CD14-positive monocyte (primary cell): ENCODE results near the gene GJB2. TPM values are rescaled to one million over a fixed set of nuclear protein-coding genes. Genes with fewer than 3 reads are reported as not detected.
A peak's percentile ranks its signal among the peaks of the same experiment; 100 is the strongest.

Experiments
- DNase-seq, 3 donors: peaks; one replicate each; pipeline ENCODE4 v3.0.0-alpha.2; 2011 to 2022
- H2AFZ ChIP-seq: 2 replicates; pipeline ENCODE4 v1.6.0; 2012; ENCODE audit warnings: mild to moderate bottlenecking, low read depth, low read length, inconsistent platforms; ENCODE audit not compliant: insufficient read depth, poor library complexity, severe bottlenecking
- H3K27ac ChIP-seq, 2 donors: 1 replicate in 1 of 2; 2 replicates in 1 of 2; pipeline ENCODE4 v1.5.1; 2012 to 2013; ENCODE audit warnings: low read length in 2 of 2, control low read depth in 1 of 2, inconsistent platforms in 1 of 2, low read depth in 1 of 2, mild to moderate bottlenecking in 1 of 2
- H3K27me3 ChIP-seq, 2 donors: one replicate each; pipeline versions ENCODE4 v1.6.0 to v1.6.1; 2011 to 2013; ENCODE audit warnings: low read length in 2 of 2; ENCODE audit not compliant: control insufficient read depth in 2 of 2, insufficient read depth in 2 of 2
- H3K36me3 ChIP-seq, 2 donors: replicated peaks in 1 of 2; 1 replicate in 1 of 2; 2 replicates in 1 of 2; pipeline versions ENCODE4 v1.5.1 to v1.6.1; 2012 to 2013; ENCODE audit warnings: low read length in 2 of 2, control low read depth in 1 of 2, inconsistent platforms in 1 of 2, mild to moderate bottlenecking in 1 of 2; ENCODE audit not compliant: insufficient read depth in 2 of 2, control insufficient read depth in 1 of 2
- H3K4me1 ChIP-seq, 2 donors: 1 replicate in 1 of 2; 2 replicates in 1 of 2; pipeline versions ENCODE4 v1.5.1 to v1.6.1; 2012 to 2013; ENCODE audit warnings: low read length in 2 of 2, control low read depth in 1 of 2, inconsistent platforms in 1 of 2, mild to moderate bottlenecking in 1 of 2, moderate library complexity in 1 of 2; ENCODE audit not compliant: insufficient read depth in 2 of 2, control insufficient read depth in 1 of 2
- H3K4me2 ChIP-seq: replicated peaks from 2 replicates; pipeline ENCODE3; 2012; ENCODE audit warnings: low read length, moderate library complexity, mild to moderate bottlenecking; ENCODE audit not compliant: poor library complexity, severe bottlenecking; ENCODE audit errors: extremely low read depth
- H3K4me3 ChIP-seq, 3 experiments: fragments of 200-600 bp in 1 of 3; sonication (generic) in 1 of 3; replicated peaks in 1 of 3; 1 replicate in 2 of 3; 2 replicates in 1 of 3; pipeline ENCODE4 v1.5.1; 2011 to 2013; ENCODE audit warnings: low read length in 3 of 3, mild to moderate bottlenecking in 3 of 3, control low read depth in 2 of 3, low read depth in 2 of 3, inconsistent platforms in 1 of 3, moderate library complexity in 1 of 3
- H3K79me2 ChIP-seq: 2 replicates; pipeline ENCODE4 v1.6.0; 2012; ENCODE audit warnings: mild to moderate bottlenecking, control low read depth, inconsistent platforms, low read length, moderate library complexity; ENCODE audit not compliant: insufficient read depth
- H3K9ac ChIP-seq: 2 replicates; pipeline ENCODE4 v1.6.0; 2017; ENCODE audit warnings: low read length, mild to moderate bottlenecking; ENCODE audit not compliant: insufficient read depth, poor library complexity, severe bottlenecking
- H3K9me3 ChIP-seq, 2 donors: replicated peaks in 1 of 2; 1 replicate in 1 of 2; 2 replicates in 1 of 2; pipeline versions ENCODE4 v1.5.1 to v1.6.1; 2012 to 2013; ENCODE audit warnings: low read length in 2 of 2, control low read depth in 1 of 2; ENCODE audit not compliant: control insufficient read depth in 1 of 2, insufficient read depth in 1 of 2
- H4K20me1 ChIP-seq: 2 replicates; pipeline ENCODE4 v1.6.0; 2012; ENCODE audit warnings: mild to moderate bottlenecking, low read length, control low read depth, moderate library complexity; ENCODE audit not compliant: insufficient read depth
- H3K27ac Mint-ChIP-seq, 7 donors: one replicate each; pipeline ENCODE4 v1.8.0; 2020; ENCODE audit warnings: mild to moderate bottlenecking in 7 of 7, mixed read lengths in 7 of 7, moderate library complexity in 6 of 7, inconsistent platforms in 2 of 7
- H3K27me3 Mint-ChIP-seq, 3 donors: one replicate each; pipeline ENCODE4 v1.8.0; 2021 to 2022; ENCODE audit warnings: low read depth in 3 of 3, mild to moderate bottlenecking in 3 of 3, mixed read lengths in 3 of 3, moderate library complexity in 3 of 3, inconsistent platforms in 1 of 3
- H3K36me3 Mint-ChIP-seq, 2 donors: one replicate each; pipeline ENCODE4 v1.8.0; 2020; ENCODE audit warnings: mixed read lengths in 2 of 2, inconsistent platforms in 1 of 2, mild to moderate bottlenecking in 1 of 2
- H3K4me1 Mint-ChIP-seq: one replicate; pipeline ENCODE4 v1.8.0; 2020; ENCODE audit warnings: mild to moderate bottlenecking, mixed read lengths
- H3K4me3 Mint-ChIP-seq, 2 donors: one replicate each; pipeline ENCODE4 v1.8.0; 2020; ENCODE audit warnings: mild to moderate bottlenecking in 2 of 2, mixed read lengths in 2 of 2, moderate library complexity in 1 of 2
- H3K9me3 Mint-ChIP-seq, 7 donors: one replicate each; pipeline ENCODE4 v1.8.0; 2020 to 2022; ENCODE audit warnings: mixed read lengths in 7 of 7, mild to moderate bottlenecking in 6 of 7, moderate library complexity in 6 of 7, inconsistent platforms in 2 of 7
- WGBS: methylation state at CpG from one replicate; pipeline ENCODE4 v1.1.5; 2013; ENCODE audit warnings: missing lambda C conversion rate; ENCODE audit not compliant: insufficient coverage; 5-methylcytosine and 5-hydroxymethylcytosine counted together
- intact Hi-C, 2 donors: fragments of 100-400 bp; cut with micrococcal nuclease; formaldehyde crosslinking; loops; one replicate each; pipeline versions ENCODE4 v1.15.0 to v1.15.1; 2023
- polyA plus RNA-seq, 3 donors: library from polyadenylated mRNA; depleted of rRNA in 1 of 3; unstranded in 2 of 3; stranded (reverse) in 1 of 3; fragments of 300-500 nt in 2 of 3; fragments of >200 nt in 1 of 3; fragmentation: Illumina TruSeq in 2 of 3; gene quantifications; 1 replicate in 2 of 3; 2 replicates in 1 of 3; pipeline ENCODE4 v1.2.3, GENCODE V29; 2012 to 2021
- TF ChIP-seq, protein P1 (sequence below): fragments of 200-600 bp; IDR thresholded peaks from one replicate; pipeline ENCODE4 v1.8.0; 2022; ENCODE audit warnings: antibody characterized with exemption, mild to moderate bottlenecking

GJB2 gene
- polyA plus RNA-seq, 3 donors, result 0.41 TPM; not detected in 2

DNA sequence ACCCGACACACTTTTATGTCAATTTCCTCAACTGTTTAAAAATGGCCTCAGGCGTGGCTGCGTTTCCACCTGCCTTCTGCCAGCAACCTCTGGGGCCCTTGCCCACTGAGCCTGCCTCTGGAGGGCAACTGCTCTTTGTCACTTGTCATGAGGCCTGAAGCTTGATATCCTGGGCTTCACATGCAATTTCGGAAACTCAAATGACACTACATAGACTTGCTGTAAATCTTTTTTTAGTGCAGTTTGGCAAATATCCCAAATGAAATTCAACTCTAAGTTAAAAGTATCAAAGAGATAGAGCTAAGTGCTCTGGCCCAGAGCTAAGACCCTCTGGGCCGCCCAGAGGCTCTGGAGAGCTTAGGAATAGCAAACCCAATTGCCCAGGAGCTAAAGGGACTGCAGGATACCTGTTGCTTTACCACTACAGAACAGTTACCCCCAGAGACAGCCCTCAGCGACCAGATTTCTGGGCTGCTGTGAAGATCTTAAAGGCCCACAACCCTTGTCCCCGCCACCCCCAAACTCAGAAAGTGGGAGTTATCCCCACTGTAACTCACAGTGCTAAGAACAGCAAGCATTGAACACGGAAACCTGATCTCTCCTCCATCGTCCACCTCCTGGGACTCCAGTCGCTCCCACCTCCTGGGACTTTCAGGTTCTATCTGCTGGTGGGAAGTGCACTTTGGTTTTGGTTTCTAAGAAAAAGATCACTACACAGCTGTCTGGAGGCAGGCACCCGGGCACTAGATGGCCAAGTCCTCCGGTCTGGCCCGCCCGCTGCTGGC is 51.3 kb downstream of the GJB2 start:
- H3K9ac ChIP-seq, result no peak overlapping the region
- no peaks in the 10 kb centered on the region for H3K36me3 ChIP-seq
- H3K27me3 ChIP-seq, result peaks cover 36 to 79% of the 10 kb centered on the region in 2 donors
- H3K79me2 ChIP-seq, result no peaks in the 10 kb centered on the region
- TF ChIP-seq, protein P1, sequence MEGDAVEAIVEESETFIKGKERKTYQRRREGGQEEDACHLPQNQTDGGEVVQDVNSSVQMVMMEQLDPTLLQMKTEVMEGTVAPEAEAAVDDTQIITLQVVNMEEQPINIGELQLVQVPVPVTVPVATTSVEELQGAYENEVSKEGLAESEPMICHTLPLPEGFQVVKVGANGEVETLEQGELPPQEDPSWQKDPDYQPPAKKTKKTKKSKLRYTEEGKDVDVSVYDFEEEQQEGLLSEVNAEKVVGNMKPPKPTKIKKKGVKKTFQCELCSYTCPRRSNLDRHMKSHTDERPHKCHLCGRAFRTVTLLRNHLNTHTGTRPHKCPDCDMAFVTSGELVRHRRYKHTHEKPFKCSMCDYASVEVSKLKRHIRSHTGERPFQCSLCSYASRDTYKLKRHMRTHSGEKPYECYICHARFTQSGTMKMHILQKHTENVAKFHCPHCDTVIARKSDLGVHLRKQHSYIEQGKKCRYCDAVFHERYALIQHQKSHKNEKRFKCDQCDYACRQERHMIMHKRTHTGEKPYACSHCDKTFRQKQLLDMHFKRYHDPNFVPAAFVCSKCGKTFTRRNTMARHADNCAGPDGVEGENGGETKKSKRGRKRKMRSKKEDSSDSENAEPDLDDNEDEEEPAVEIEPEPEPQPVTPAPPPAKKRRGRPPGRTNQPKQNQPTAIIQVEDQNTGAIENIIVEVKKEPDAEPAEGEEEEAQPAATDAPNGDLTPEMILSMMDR, result no peak
- no peak for DNase-seq
- peaks cover 5 to 6% of the 10 kb centered on the region in 2 donors for H3K4me1 ChIP-seq
- Mint-ChIP-seq H3K36me3 (peaks cover 0 to 5% of the 10 kb centered on the region in 2 donors), H3K4me3 (peak overlapping the region in 1 of 2 donors; percentile 85), H3K27me3 (peaks cover 54 to 82% (median 65%) of the 10 kb centered on the region in 3 donors), H3K27ac (no peak overlapping the region), H3K9me3 (peaks cover 0 to 8% (median 4%) of the 10 kb centered on the region in 7 donors), H3K4me1 (peaks cover 10% of the 10 kb centered on the region)
- whole genome bisulfite sequencing, result 62% methylated on average over 8 of the region's 14 CpGs
- H3K4me3 ChIP-seq, result no peak overlapping the region
- H3K4me2 ChIP-seq, result no peak overlapping the region
- no peaks in the 10 kb centered on the region for H4K20me1 ChIP-seq
- H3K9me3 ChIP-seq, result peaks cover 0 to 5% of the 10 kb centered on the region in 2 donors
- H2AFZ ChIP-seq, result no peak overlapping the region
- intact Hi-C loops, result no loop called here
- no peak overlapping the region for H3K27ac ChIP-seq

DNA sequence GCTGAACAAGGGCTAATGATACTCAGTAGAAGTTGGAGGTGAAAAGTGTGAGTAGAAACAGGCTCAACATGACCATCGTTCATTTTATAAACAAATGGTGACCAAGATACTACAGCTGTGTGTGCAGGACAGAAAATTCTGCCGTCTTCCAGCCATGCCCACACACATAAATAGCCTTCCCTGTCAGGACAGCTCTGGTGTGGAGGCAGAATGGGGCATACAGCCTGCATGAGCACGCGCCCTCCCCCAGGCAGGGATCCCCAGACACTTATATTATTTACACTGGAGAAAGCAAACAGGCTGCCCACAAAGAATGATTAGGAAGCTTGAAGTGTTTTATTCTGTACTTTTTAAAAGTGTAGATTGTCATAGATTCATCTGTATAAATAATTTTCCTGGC is 52.3 kb downstream of the GJB2 start:
- no CpG with 5 or more reads among the region's 4 CpGs for WGBS
- Histone ChIP-seq H4K20me1 (no peaks in the 10 kb centered on the region), H3K4me2 (no peak overlapping the region), H3K9me3 (peaks cover 0 to 5% of the 10 kb centered on the region in 2 donors), H3K27ac (no peak overlapping the region), H3K4me1 (peaks cover 5 to 7% of the 10 kb centered on the region in 2 donors), H3K79me2 (no peaks in the 10 kb centered on the region), H3K36me3 (no peaks in the 10 kb centered on the region), H2AFZ (no peak overlapping the region), H3K9ac (no peak overlapping the region), H3K4me3 (no peak overlapping the region), H3K27me3 (peaks cover 36 to 82% of the 10 kb centered on the region in 2 donors)
- H3K27ac Mint-ChIP-seq, result no peak overlapping the region
- peaks cover 58 to 80% (median 72%) of the 10 kb centered on the region in 3 donors for H3K27me3 Mint-ChIP-seq
- peaks cover 10% of the 10 kb centered on the region for H3K4me1 Mint-ChIP-seq
- peaks cover 0 to 8% (median 4%) of the 10 kb centered on the region in 7 donors for H3K9me3 Mint-ChIP-seq
- TF ChIP-seq, protein P1, result no peak
- peak overlapping the region in 1 of 2 donors; percentile 35 for H3K4me3 Mint-ChIP-seq
- DNase-seq, result no peak
- intact Hi-C loops, result no loop called here
- peaks cover 0 to 5% of the 10 kb centered on the region in 2 donors for H3K36me3 Mint-ChIP-seq
